Osteoblast (primary cell): ENCODE measurements around the gene ACTRT2. TPM values are rescaled to one million over a fixed set of nuclear protein-coding genes. Genes with fewer than 3 reads are reported as not detected.
A peak's percentile ranks its signal among the peaks of the same experiment; 100 is the strongest.

Experiments used
- DNase-seq: peaks from one replicate; pipeline ENCODE4 v3.0.0; 2011; ENCODE audit warnings: low spot score, mixed read lengths; ENCODE audit not compliant: insufficient read length; ENCODE audit errors: missing footprints
- H2AFZ ChIP-seq: 2 replicates; pipeline ENCODE4 v1.6.0; 2011; ENCODE audit warnings: mild to moderate bottlenecking, low read length
- H3K27ac ChIP-seq: 2 replicates; pipeline ENCODE4 v1.5.1; 2011; ENCODE audit warnings: mild to moderate bottlenecking, low read depth, low read length, moderate library complexity
- H3K27me3 ChIP-seq: 2 replicates; pipeline ENCODE4 v1.6.0; 2012; ENCODE audit warnings: mild to moderate bottlenecking, control low read depth, inconsistent platforms, low read length, moderate library complexity; ENCODE audit not compliant: insufficient read depth
- H3K36me3 ChIP-seq: 2 replicates; pipeline ENCODE4 v1.5.1; 2011; ENCODE audit warnings: mild to moderate bottlenecking, low read length, control low read depth, moderate library complexity; ENCODE audit not compliant: insufficient read depth
- H3K4me1 ChIP-seq: 2 replicates; pipeline ENCODE4 v1.5.1; 2011; ENCODE audit warnings: mild to moderate bottlenecking, low read length, control low read depth, moderate library complexity; ENCODE audit not compliant: insufficient read depth
- H3K4me2 ChIP-seq: 2 replicates; pipeline ENCODE4 v1.6.0; 2011; ENCODE audit warnings: mild to moderate bottlenecking, low read length; ENCODE audit not compliant: insufficient read depth
- H3K4me3 ChIP-seq: fragments of 200-600 bp; sonication (generic); 3 replicates; pipeline ENCODE4 v1.5.1; 2012; ENCODE audit warnings: mild to moderate bottlenecking, low read length, inconsistent platforms; ENCODE audit not compliant: insufficient read depth
- H3K79me2 ChIP-seq: 2 replicates; pipeline ENCODE4 v1.6.0; 2012; ENCODE audit warnings: mild to moderate bottlenecking, low read length, control low read depth, inconsistent platforms; ENCODE audit not compliant: insufficient read depth
- H3K9me3 ChIP-seq: 2 replicates; pipeline ENCODE4 v1.5.1; 2011; ENCODE audit warnings: low read depth, low read length, control low read depth
- H4K20me1 ChIP-seq: 2 replicates; pipeline ENCODE4 v1.6.0; 2012; ENCODE audit warnings: mild to moderate bottlenecking, low read length, control low read depth; ENCODE audit not compliant: insufficient read depth
- CTCF ChIP-seq: IDR thresholded peaks from 2 replicates; pipeline ENCODE4 v1.5.1; 2011; ENCODE audit warnings: mild to moderate bottlenecking, low read depth, low read length, moderate library complexity; ENCODE audit errors: extremely low read depth
- total RNA-seq: library from RNA; depleted of rRNA; stranded (reverse); fragments of >200 nt; gene quantifications from 2 replicates; pipeline ENCODE4 v1.2.3, GENCODE V29; 2012

Gene ACTRT2
- total RNA-seq, 1 donor: not detected

- Histone ChIP-seq H3K27ac (no peak overlapping the region), H2AFZ (no peak overlapping the region), H3K4me1 (no peaks in the 10 kb centered on the region), H3K4me3 (no peak overlapping the region), H4K20me1 (no peaks in the 10 kb centered on the region), H3K4me2 (no peak overlapping the region), H3K27me3 (no peaks in the 10 kb centered on the region), H3K9me3 (no peaks in the 10 kb centered on the region), H3K79me2 (no peaks in the 10 kb centered on the region), H3K36me3 (no peaks in the 10 kb centered on the region)
- TF ChIP-seq CTCF: no peak
- peak; percentile 58 for DNase-seq
Measured at GRCh38 chr1:3029481-3029961, 8.3 kb downstream of the ACTRT2 start.

- TF ChIP-seq CTCF: no peak
- Histone ChIP-seq H3K27ac (no peak overlapping the region), H3K27me3 (no peaks in the 10 kb centered on the region), H3K4me2 (no peak overlapping the region), H4K20me1 (no peaks in the 10 kb centered on the region), H3K9me3 (no peaks in the 10 kb centered on the region), H3K36me3 (no peaks in the 10 kb centered on the region), H3K4me1 (no peaks in the 10 kb centered on the region), H3K79me2 (no peaks in the 10 kb centered on the region), H3K4me3 (no peak overlapping the region), H2AFZ (no peak overlapping the region)
- peak; percentile 38 for DNase-seq
Measured at GRCh38 chr1:3029991-3030662, 8.9 kb downstream of the ACTRT2 start.

- Histone ChIP-seq H3K27me3 (no peaks in the 10 kb centered on the region), H3K9me3 (no peaks in the 10 kb centered on the region), H3K36me3 (no peaks in the 10 kb centered on the region), H3K79me2 (no peaks in the 10 kb centered on the region), H3K4me2 (no peak overlapping the region), H3K4me1 (no peaks in the 10 kb centered on the region), H2AFZ (no peak overlapping the region), H3K27ac (no peak overlapping the region), H4K20me1 (no peaks in the 10 kb centered on the region), H3K4me3 (no peak overlapping the region)
- TF ChIP-seq CTCF: no peak
- peak; percentile 65 for DNase-seq
Measured at GRCh38 chr1:3030663-3031381, 9.6 kb downstream of the ACTRT2 start.
